ENCODE results near the gene WBP1L.
"Not testable (repeated sequence)": the region's sequence is repeated elsewhere in the genome, so short reads cannot be mapped to it uniquely, and the experiment has no call there.

Gene WBP1L

DNA sequence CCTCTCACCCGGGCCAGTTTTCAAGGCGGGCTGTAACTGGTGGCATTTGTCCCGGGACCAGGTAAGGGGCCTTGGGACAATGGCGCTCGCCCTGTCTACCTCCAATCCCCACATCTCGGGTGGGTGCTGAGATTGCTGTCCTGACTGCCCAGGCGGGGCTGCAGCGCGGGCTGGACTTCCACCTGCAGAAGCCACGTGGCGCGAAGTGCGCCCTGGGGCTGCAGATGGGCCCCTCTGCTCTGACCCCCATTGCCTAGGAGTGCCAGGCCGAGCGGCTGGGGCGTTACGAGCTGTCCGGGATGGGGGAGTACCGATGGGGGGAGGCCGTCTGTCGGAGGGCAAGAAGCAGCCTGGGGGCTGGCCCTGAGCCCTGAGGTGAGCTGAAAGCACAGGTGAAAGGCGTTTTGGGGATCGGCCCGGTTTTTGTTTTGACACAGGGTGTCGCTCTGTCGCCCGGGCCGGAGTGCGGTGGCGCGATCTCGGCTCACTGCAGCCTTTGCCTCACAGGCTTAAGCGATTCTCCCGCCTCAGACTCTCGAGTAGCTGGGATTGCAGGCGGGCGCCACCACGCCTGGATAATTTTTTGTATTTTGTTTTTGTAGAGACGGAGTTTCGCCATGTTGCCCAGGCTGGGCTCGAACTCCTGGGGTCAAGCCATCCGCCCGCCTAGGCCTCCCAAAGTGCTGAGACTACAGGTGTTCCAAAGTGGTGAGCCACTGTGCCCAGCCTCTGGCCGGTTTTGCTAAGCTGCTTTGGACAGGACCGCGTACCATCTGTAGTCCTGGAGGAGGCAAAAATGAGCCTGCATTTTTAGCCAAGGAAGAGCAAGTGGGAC is 28.9 kb upstream of the WBP1L start, which contains the start of gene SFXN2:
Gene SFXN2, plus strand, starts transcription at position 16 of the 835 bp plus-strand sequence. CDS start 12,001 bp downstream, outside the sequence.
- TF ChIP-seq, protein P1, sequence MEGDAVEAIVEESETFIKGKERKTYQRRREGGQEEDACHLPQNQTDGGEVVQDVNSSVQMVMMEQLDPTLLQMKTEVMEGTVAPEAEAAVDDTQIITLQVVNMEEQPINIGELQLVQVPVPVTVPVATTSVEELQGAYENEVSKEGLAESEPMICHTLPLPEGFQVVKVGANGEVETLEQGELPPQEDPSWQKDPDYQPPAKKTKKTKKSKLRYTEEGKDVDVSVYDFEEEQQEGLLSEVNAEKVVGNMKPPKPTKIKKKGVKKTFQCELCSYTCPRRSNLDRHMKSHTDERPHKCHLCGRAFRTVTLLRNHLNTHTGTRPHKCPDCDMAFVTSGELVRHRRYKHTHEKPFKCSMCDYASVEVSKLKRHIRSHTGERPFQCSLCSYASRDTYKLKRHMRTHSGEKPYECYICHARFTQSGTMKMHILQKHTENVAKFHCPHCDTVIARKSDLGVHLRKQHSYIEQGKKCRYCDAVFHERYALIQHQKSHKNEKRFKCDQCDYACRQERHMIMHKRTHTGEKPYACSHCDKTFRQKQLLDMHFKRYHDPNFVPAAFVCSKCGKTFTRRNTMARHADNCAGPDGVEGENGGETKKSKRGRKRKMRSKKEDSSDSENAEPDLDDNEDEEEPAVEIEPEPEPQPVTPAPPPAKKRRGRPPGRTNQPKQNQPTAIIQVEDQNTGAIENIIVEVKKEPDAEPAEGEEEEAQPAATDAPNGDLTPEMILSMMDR (IDR thresholded peaks at IDR 0.05; ENCODE audit: low read depth, low read length) = no peak
- H3K4me3 ChIP-seq (ENCODE audit: low read depth, low read length) = peak within 1 kb of the TSS; percentile 89

GRCh38 chr10:102715880-102716279 is 27.9 kb upstream of the WBP1L start:
- TF ChIP-seq, protein P1 (IDR thresholded peaks at IDR 0.05; ENCODE audit: low read depth, low read length) = no peak
- H3K4me3 ChIP-seq (ENCODE audit: low read depth, low read length) = no peak overlapping the region

GRCh38 chr10:102716900-102717565 is 26.7 kb upstream of the WBP1L start:
- not testable (repeated sequence) for H3K4me3 ChIP-seq (ENCODE audit: low read depth, low read length)

GRCh38 chr10:102718220-102718619 is 25.5 kb upstream of the WBP1L start:
- no peak overlapping the region for H3K4me3 ChIP-seq (ENCODE audit: low read depth, low read length)
- TF ChIP-seq, protein P1 (IDR thresholded peaks at IDR 0.05; ENCODE audit: low read depth, low read length) = no peak

DNA sequence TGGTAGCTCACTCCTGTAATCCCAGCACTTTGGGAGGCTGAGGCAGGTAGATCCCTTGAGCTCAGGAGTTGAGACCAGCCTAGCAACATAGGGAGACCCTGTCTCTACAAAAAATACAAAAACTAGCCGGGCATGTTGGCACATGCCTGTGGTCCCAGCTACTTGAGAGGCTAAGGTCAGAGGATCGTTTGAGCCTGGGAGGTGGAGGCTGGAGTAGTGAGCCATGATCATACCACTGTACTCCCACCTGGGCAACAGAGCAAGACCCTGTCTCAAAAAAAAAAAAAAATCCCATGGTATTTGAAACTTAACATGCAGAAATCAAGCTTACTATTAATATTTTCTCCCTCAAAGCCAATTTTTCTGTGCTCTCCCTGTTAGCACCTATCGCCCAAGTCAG is 23.4 kb upstream of the WBP1L start:
- H3K4me3 ChIP-seq (ENCODE audit: low read depth, low read length) = no peak overlapping the region
- TF ChIP-seq, protein P1 (IDR thresholded peaks at IDR 0.05; ENCODE audit: low read depth, low read length) = no peak

- H3K4me3 ChIP-seq (ENCODE audit: low read depth, low read length) = no peak overlapping the region
- TF ChIP-seq, protein P1 (IDR thresholded peaks at IDR 0.05; ENCODE audit: low read depth, low read length) = no peak
Observed at GRCh38 chr10:102720775-102721301, 22.9 kb upstream of the WBP1L start.

- no peak overlapping the region for H3K4me3 ChIP-seq (ENCODE audit: low read depth, low read length)
- TF ChIP-seq, protein P1 (IDR thresholded peaks at IDR 0.05; ENCODE audit: low read depth, low read length) = no peak
Observed at GRCh38 chr10:102721954-102722353, 21.8 kb upstream of the WBP1L start.

Measured in WI38 (cell line).